Measurements from ENCODE around the gene WDR26. TPM values are rescaled to one million over a fixed set of nuclear protein-coding genes. Genes with fewer than 3 reads are reported as not detected.
"Not testable (repeated sequence)": the region's sequence is repeated elsewhere in the genome, so short reads cannot be mapped to it uniquely, and the experiment has no call there.

Gene WDR26
- total RNA-seq: 10 to 100 TPM; 17.6 to 40.9 (median 23.4) TPM
- 10 to 100 TPM; 20.5 to 22.5 TPM for polyA plus RNA-seq

GRCh38 chr1:224434691-224435317 lies at the start of gene WDR26:
WDR26 (minus strand) TSS chr1:224434797.
- FAIRE-seq (no peak), ATAC-seq (peak; percentile 78 to 80 (median 79)), DNase-seq (peak; percentile 70 to 88 (median 77))
- 0% methylated on average over 33 to 46 of the region's 46 CpGs for WGBS, 2 donors
- H3K27ac ChIP-seq: peak within 1 kb of the TSS; percentile 90 to 96 (median 94)
- H3K4me3 ChIP-seq: peak within 1 kb of the TSS; percentile 71 to 92 (median 74)
- peaks cover 27 to 33% (median 31%) of the 10 kb centered on the region in 3 donors for H3K4me1 ChIP-seq
- H3K9me3 ChIP-seq: no peaks in the 10 kb centered on the region
- no peak for TF ChIP-seq CTCF (IDR thresholded peaks at IDR 0.05)
- no peaks in the 10 kb centered on the region for H3K36me3 ChIP-seq
- intact Hi-C loops (cut with DNase I): no loop called here
- no peaks in the 10 kb centered on the region for H3K27me3 ChIP-seq

GRCh38 chr1:224483206-224483605 lies 48.6 kb upstream of the WDR26 start:
- WGBS, 2 donors: 95% methylated on average over 7 of the region's 7 CpGs
- H3K27ac ChIP-seq; H3K9me3 ChIP-seq; DNase-seq; intact Hi-C loops (cut with DNase I); FAIRE-seq; H3K36me3 ChIP-seq; H3K27me3 ChIP-seq; H3K4me1 ChIP-seq; ATAC-seq; H3K4me3 ChIP-seq: not testable (repeated sequence)

GRCh38 chr1:224482619-224483018 lies 48.0 kb upstream of the WDR26 start:
- no peak for DNase-seq
- Histone ChIP-seq H3K4me1 (no peaks in the 10 kb centered on the region), H3K9me3 (no peaks in the 10 kb centered on the region), H3K4me3 (no peak overlapping the region), H3K27ac (no peak overlapping the region), H3K27me3 (no peaks in the 10 kb centered on the region), H3K36me3 (no peaks in the 10 kb centered on the region)
- ATAC-seq: no peak
- TF ChIP-seq CTCF (IDR thresholded peaks at IDR 0.05): no peak
- FAIRE-seq: no peak
- 78% methylated on average over 4 of the region's 4 CpGs for WGBS, 2 donors
- intact Hi-C loops (cut with DNase I): no loop called here

- 71 to 82% methylated on average over 2 of the region's 2 CpGs for WGBS, 2 donors
- Histone ChIP-seq H3K27ac (no peak overlapping the region), H3K27me3 (no peaks in the 10 kb centered on the region), H3K36me3 (no peaks in the 10 kb centered on the region), H3K4me1 (no peaks in the 10 kb centered on the region), H3K4me3 (no peak overlapping the region), H3K9me3 (no peaks in the 10 kb centered on the region)
- no peak for DNase-seq
- no peak for ATAC-seq
- intact Hi-C loops (cut with DNase I): no loop called here
- TF ChIP-seq CTCF (IDR thresholded peaks at IDR 0.05): no peak
- FAIRE-seq: no peak
Observed at GRCh38 chr1:224481601-224482000, 47.0 kb upstream of the WDR26 start.

GRCh38 chr1:224480888-224481459 lies 46.4 kb upstream of the WDR26 start:
- FAIRE-seq; H3K27ac ChIP-seq; intact Hi-C loops (cut with DNase I); ATAC-seq; H3K27me3 ChIP-seq; DNase-seq; H3K36me3 ChIP-seq; H3K9me3 ChIP-seq; H3K4me3 ChIP-seq; H3K4me1 ChIP-seq: not testable (repeated sequence)
- 96 to 97% methylated on average over 4 of the region's 4 CpGs for WGBS, 2 donors

GRCh38 chr1:224480200-224480599 lies 45.6 kb upstream of the WDR26 start:
- H3K27ac ChIP-seq; intact Hi-C loops (cut with DNase I); ATAC-seq; H3K36me3 ChIP-seq; H3K4me3 ChIP-seq; H3K4me1 ChIP-seq; FAIRE-seq; H3K27me3 ChIP-seq; DNase-seq; H3K9me3 ChIP-seq: not testable (repeated sequence)
- 93 to 94% methylated on average over 3 of the region's 3 CpGs for WGBS, 2 donors
